ENCODE data around the gene CCDC117.
"Not testable (repeated sequence)": the region's sequence is repeated elsewhere in the genome, so short reads cannot be mapped to it uniquely, and the experiment has no call there.

Gene CCDC117

DNA sequence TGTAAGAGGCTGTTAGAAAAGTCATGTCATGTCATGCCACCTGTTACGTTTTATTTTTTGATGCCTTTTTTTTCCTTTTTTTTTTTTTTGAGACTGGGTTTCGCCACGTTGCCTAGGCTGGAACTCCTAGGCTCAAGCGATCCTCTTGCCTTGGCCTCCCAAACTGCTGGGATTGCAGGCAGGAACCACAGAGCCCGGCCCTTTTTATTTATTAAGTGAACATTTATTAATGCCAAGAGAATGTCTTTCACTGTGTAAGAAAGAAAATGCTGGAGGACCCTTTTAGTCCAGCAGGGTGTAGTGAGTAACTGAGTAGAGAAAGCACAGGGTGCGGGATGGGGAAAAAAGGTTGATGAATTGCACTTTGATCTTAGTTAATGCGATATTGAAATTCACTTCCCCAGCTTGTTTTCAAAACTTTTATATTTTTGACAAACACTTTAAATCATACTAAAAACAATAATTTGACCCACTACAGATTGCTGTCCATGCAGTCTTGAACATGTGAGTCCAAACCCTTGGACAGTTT, 30.2 kb downstream of the CCDC117 start:
- no peak for DNase-seq

DNA sequence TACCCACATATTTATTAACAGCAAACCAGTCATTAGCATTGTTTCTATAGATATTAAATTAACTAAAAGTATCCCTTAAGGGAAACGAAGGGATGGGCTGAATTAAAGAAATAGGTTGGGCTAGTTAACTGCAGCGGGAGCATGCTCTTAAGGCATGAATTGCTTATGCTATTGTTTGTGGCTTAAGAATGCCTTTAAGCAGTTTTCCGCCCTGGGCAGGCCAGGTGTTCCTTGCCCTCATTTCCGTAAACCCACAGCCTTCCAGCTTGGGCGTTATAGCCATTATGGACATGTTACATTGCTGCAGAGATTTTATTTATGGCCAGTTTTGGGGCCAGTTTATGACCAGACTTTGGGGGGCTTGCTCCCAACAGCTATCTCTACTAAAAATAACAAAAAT, 32.9 kb downstream of the CCDC117 start:
- DNase-seq: not testable (repeated sequence)

DNA sequence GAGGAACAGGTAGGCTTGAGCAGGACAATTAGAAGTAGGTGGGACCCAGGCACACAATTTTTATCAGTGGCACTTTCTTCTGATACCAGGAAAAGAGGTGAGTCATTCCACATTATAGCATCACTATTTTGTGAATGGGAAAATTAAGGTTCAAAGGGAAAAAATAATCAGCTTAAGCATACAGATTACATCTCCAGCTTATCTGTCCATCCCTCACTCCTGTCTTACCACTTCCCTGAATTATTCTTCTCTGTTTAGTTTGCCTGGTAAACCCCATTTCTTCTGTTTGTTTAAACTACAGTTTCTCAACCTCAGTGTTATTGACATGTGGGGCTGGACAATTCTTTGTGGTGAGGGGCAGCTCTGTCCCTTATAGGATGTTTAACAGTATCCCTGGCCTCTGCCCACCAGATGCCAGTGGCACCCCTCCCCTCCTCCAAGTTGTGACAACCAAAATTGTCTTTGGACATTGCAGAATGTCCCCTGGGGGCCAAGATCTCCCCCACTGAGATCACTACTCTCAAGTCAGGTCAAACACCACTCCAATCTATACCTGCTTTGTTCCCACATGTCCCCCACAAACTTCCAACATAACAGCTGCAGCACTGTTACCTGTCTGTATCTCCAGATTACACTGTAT, 36.3 kb downstream of the CCDC117 start:
- no peak for DNase-seq

DNA sequence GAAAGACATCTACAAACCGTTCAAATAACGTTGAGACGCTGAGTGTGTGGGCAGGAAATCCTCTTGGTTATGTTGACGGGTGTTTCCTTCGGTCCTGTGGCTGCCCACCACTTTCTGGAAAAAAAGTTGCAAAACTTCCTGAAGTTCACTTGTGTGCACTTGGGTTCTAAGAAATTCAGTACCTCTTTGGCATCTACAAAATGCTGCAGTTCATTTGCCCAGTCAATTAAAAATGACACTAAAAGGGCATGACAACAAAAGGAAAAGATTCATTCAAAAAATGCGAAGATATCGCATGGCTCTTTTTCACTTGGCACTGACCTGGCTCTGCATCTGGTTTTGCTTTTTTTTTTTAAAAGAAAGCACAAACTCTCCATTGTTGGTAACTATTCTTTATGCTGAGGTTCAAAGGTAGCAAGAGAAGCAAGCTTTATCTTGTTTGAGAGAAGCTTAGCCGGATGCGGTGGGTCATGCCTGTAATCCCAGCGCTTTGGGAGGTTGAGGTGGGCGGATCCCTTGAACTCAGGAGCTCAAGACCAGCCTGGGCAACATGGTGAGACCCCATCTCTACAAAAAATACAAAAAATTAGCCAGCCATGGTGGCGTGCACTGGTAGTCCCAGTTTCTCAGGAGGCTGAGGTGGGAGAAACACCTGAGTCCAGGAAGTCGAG, 38.5 kb downstream of the CCDC117 start:
- DNase-seq: no peak

DNA sequence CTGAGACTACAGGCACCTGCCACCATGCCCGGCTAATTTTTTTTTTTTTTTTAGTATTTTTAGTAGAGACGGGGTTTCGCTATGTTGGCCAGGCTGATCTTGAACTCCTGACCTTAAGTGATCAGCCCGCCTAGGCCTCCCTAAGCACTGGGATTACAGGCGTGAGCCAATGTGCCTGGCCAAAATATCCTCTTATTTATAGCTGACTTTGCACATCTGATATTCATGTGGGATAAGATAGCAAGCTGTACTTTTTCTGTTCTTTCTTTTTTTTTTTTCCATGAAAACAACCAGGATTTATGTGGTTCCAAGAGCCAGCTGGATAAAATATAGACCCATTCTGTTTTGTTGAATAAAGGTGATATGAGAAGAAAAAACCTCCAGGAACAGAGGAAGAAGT, 40.0 kb downstream of the CCDC117 start:
- DNase-seq: no peak

DNA sequence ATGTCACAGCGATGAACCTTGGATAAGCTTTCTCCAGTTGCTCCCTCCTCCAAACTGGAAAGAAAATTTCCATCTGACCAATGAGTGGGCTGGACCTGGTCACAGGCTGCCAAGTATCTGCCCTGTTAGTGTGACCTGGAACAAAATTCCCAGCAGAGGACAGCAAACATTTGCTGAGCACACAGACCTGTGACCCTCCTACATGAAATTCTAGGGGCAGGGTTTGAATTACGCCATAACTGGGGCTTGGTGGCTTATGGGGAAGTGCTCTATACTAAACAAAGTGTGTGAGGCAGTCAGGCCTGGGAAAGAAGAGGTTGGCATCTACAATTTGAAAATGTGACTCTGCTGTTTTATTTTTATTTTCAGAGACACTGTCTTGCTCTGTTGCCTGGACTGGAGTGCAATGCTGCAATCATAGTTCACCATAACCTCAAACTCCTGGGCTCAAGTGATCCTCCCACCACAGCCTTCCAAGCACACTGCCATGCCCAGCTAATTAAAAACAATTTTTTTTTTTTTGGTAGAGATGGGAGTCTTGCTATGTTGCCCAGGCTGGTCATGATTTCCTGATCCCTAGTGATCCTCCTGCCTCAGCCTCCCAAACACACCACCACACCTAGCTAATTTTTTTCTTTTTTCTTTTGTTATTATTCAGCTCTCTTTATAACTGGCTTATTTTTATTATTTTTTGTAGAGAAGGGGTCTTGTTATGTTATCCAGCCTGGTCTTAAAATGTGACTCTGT, 41.5 kb downstream of the CCDC117 start:
- no peak for DNase-seq

DNA sequence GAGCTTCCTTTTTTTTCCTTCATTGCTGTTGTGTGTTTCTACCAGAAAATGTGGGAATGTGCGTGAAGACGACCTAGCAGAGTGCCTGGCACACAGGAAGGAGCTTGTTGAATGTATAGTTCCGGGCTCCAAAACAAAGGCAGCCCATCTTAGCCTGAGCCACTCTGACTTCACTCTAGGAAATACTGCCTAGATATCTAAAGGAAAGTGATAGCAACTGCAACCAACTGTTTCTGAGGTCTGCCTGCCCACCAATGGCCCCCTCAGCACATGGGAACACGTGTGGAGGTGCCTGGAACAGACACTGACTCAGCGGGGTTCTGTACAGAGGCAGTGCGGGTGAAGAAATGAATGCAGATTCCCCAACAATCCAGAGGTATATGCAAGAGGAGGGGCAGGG, 42.6 kb downstream of the CCDC117 start:
- DNase-seq: no peak

DNA sequence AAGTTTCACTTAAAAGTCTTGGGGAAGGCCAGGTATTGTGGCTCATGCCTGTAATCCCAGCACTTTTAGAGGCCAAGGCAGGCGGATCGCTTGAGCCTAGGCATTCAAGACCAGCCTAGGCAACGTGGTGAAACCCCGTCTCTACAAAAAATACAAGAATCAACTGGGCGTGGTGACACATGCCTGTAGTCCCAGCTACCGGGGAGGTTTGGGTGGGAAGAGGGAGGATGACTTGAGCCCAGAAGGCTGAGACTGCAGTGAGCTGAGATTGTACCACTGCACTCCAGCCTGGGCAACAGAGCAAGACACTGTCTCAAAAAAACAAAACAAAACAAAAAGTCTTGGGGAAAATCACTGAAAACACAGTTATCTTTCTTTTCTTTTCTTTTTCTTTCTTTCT, 43.2 kb downstream of the CCDC117 start:
- no peak for DNase-seq

DNA sequence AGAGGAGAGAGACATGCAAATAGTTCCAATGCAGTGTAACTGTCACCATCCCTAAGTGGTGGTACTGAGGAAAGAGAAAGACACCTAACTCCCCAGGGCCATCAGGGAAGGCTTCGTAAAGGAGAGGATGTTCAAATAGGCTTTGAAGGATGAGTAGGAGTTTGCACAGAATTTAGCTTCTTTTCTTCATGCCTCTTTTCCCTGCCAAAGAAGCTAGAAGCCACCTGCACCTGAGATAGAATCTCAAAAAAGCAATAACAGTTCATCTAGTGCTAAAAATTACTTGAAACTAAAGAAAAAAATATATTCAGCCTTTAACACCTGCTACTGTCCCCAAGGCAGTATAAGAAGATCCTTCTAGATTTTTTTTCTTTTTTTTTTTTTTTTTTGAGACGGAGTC, 44.6 kb downstream of the CCDC117 start:
- DNase-seq: no peak

DNA sequence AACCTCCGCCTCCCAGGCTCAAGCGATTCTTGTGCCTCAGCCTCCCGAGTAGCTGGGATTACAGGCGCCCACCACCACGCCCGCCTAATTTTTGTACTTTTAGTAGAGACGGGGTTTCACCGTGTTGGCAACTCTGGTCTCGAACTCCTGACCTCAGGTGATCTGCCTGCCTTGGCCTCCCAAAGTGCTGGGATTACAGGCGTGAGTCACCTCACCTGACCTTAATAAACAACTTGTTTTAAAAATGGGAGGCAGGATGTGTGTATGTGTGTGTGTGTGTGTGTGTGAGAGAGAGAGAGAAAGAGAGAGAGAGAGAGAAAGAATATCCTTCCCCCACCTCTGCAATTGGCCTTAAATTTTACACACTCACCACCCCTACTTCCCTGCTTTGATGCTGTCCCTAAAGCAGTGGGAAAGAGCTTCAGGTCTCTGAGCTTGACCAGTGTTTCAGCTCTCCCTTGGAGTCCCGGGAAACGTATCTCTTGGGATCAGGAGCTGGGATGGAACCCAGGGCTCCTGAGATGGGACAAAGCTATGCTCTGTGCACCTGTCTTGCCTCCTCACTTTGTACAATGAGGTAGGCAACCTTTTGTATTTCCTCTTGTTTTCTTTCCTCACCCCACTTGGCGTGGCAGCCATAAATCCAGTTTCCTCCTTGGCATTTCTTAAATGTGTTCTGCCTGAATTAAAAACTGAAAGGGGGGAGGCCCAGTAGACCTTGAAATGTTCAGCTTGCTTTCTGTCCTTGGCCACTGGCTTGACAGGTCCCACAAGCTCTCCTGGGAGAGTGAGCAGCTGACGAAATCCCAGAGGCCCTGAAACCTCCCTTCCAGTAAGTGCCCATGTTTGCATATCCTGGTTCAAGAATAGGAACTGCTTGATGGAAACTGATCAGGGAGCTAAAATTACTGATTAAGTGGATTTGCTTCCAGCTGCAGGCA, 45.7 kb downstream of the CCDC117 start:
- DNase-seq: no peak

DNA sequence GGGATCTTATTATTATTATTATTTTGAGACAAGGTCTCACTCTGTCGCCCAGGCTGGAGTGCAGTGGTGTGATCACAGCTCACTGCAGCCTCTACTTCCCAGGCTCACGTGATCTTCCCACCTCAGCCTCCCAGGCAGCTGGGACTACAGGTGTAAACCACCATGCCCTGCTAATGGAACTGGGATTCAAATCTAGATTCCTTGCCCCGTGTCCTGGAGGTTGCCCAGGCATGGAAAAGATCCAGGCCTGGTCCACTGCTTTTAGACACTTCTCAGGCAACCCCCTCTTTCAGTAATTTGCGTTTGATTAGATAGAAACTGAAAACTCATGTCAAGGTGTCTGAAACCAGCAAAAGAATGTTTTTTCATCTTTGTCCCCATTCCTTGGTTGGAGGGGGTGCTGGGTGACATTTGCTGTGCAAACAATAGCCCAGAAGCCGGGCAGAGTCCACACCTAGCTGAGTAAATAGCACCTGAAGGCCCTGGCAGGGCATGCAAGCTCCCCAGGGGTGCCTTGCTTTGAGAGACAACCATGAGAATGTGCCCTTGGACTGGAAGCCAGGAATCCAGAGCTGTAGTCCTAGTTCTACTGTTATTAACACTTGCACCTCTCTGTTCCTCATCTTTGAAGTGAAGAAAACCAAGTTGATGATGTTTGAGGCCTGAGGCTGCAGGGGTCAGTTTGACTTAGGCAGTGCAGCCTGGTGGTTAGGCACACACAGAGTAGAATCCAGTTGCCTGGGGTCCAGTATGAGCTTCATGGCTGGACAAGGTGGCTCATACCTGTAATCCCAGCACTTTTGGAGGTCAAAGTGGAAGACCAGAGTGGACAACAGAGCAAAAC, 47.0 kb downstream of the CCDC117 start:
- DNase-seq: no peak

DNA sequence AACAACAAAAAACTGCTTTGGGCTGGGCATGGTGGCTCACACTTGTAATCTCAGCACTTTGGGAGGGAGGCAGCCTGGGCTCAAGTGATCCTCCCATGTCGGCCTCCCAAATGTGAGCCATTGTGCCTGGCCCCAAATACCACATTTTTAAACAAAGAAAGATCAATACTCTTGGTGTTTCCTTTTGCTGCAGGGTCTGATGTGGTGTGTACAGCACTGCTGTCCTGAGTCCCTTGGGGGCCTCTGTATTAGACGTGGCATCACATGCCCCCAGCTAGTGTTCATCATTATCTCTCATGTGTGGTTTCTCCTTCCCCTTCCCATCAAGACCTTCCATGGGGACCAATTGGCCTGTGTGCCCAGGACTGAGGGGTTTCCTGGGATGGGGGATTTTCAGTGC, 48.4 kb downstream of the CCDC117 start:
- no peak for DNase-seq

DNA sequence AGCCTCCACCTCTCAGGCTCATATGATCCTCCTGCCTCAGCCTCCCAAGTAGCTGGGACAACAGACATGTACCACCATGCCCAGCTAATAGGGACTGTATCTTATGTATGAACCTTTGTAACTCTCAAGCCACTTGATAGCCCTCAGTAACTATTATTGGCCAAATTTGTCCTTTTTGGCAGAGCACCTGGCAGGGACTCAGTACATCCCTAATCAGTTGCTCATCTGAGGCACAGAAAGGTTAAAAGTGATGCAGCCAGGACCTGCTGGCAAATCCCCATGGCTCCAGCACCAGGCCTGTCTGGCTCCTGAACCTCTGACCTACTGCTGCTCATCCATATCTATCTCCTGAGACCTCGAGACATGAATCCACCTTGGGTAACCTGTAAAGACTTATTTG, 49.0 kb downstream of the CCDC117 start:
- no peak for DNase-seq

DNA sequence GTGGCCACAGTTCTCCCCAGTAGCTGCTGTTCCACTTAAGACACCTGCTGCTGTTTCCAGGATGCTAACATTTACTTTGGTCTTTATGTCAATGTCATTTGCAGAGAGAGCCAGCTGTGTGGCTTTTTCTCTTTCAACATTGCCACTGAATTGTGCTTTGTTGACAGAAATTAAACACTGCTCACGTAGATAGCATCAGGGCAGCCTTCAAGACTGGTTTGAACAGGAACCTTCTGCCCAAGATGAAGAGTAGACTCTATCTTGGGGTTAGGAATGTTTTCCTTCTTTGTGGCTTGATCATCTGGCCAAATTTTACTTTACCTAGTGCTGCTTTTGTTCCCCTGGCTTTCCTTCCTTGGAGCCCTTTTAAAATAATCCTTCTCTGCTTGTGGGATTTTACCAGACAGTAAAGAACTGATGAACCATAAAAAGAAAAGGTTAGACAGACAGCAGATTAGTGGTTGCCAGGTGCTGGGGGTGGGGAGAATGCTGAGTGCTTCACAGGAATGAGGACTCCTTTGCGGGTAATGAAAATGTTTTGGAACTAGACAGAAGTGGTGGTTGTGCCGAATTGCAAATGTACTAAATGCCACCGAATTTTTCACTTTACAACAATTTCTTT, 50.5 kb downstream of the CCDC117 start:
- peak; percentile 35 for DNase-seq

DNA sequence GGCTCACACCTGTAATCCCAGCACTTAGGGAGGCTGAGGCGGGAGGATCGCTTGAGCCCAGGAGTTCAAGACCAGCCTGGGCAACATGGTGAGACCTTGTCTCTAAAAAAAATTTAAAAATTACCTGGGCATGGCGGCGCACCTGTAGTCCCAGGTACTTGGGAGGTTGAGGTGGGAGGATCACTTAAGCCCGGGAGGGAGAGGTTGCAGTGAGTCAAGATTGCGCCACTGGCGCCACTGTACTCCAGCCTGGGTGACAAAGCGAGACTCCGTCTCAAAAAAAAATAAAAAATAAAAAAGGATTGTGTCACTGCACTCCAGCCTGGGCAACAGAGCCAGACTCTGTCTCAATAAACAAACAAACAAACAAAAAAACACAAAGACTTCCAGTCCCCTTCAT, 52.0 kb downstream of the CCDC117 start:
- not testable (repeated sequence) for DNase-seq

DNA sequence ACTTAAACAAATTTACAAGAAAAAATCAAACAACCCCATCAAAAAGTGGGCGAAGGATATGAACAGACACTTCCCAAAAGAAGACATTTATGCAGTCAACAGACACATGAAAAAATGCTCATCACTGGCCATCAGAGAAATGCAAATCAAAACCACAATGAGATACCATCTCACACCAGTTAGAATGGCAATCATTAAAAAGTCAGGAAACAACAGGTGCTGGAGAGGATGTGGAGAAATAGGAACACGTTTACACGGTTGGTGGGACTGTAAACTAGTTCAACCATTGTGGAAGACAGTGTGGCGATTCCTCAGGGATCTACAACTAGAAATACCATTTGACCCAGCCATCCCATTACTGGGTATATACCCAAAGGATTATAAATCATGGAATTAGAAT, 53.9 kb downstream of the CCDC117 start:
- DNase-seq: not testable (repeated sequence)

DNA sequence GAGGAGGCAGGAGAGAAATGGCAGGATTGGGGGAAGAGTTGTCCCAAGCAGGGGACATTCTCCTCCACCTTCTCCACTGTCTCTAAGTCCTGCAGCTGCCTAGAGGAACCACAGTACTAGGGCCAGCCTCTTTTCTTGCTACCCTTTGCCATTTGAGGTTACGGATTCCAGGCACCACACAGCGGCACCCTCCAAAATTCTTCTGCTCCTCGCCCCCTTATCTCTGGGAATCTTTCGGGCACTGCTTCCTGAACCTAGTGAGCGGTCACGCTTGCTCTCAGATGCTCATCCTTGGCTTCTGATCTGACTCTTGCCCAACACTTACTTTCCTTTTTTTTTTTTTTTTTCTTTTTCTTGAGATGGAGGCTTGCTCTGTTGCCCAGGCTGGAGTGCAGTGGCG, 54.4 kb downstream of the CCDC117 start:
- DNase-seq: no peak

DNA sequence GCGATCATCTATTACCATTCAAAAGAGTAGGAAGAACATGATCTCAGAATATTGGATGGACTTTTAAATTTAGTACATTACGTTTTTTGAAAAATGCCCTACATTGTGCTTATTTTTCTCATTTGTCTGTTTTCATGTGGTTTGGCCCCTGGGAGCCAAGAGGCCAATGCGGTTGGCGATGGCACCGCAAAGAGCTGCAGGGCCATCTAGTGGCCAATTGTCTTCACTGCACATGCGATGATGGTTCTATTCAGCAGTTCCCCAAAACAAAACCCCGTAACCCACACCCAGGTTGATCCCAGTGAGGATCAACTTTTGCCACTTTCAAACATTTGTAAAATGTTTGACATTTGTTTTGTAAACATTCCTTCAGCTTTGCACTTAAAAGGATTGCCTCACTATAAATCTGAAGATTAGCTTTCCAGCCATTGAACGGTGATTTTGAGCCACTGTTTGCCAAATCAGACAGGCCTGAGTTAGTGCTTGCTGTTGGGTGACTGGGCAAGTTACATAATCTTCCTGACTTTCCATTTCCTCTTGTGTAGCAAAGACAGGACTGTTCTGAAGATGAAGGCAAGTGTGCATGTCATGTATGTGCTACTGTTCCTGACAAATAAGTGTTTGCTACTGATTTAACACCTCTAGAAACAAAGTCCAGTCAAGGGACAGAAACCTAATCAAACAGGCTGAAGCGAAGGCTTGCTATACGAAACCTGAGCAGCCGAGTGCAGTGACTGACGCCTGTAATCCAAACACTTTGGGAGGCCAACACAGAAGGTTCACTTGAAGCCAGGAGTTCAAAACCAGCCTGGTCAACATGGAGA, 57.1 kb downstream of the CCDC117 start:
- peak; percentile 14 for DNase-seq

DNA sequence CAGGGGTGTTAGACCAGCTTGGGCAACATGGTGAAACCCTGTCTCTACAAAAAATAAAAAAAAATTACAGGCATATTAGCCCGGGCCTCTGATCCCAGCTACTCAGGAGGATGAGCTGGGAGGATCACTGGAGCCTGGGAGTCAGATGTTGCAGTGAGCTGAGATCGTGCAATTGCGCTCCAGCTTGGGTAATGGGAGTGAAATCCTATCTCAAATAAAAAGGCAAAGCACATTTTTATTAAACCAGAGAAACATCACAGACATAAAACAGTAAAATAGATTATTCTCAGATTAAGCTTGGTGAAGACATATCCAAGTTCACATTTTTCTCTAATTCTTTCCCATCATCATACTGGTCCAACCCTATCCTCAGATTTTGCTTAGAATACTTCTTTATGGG, 57.9 kb downstream of the CCDC117 start:
- no peak for DNase-seq
